ENCODE data around the gene DDX10. TPM values are rescaled to one million over a fixed set of nuclear protein-coding genes. Genes with fewer than 3 reads are reported as not detected.

DDX10 gene
- total RNA-seq, 1 donor from 2014 or later: 67.4 TPM

GRCh38 chr11:108790501-108791299, 125.8 kb downstream of the DDX10 start:
- TF ChIP-seq CTCF (IDR thresholded peaks at IDR 0.05; ENCODE audit: insufficient read depth, low read length, severe bottlenecking): no peak
- FAIRE-seq (no peak), DNase-seq (ENCODE audit: low read depth) (no peak)
- no peaks in the 10 kb centered on the region for H3K36me3 ChIP-seq (ENCODE audit: control insufficient read depth, insufficient read depth, low read length)
- H3K4me3 ChIP-seq (ENCODE audit: low read depth, low read length): no peak overlapping the region
- H3K27me3 ChIP-seq (ENCODE audit: control insufficient read depth, insufficient read depth, low read length): no peaks in the 10 kb centered on the region

GRCh38 chr11:108793138-108793537, 128.3 kb downstream of the DDX10 start:
- DNase-seq (ENCODE audit: low read depth) (no peak), FAIRE-seq (no peak)
- Histone ChIP-seq H3K36me3 (ENCODE audit: control insufficient read depth, insufficient read depth, low read length) (no peaks in the 10 kb centered on the region), H3K27me3 (ENCODE audit: control insufficient read depth, insufficient read depth, low read length) (no peaks in the 10 kb centered on the region), H3K4me3 (ENCODE audit: low read depth, low read length) (no peak overlapping the region)
- TF ChIP-seq CTCF (IDR thresholded peaks at IDR 0.05; ENCODE audit: insufficient read depth, low read length, severe bottlenecking): no peak

GRCh38 chr11:108793611-108794010, 128.7 kb downstream of the DDX10 start:
- DNase-seq (ENCODE audit: low read depth) (no peak), FAIRE-seq (no peak)
- Histone ChIP-seq H3K27me3 (ENCODE audit: control insufficient read depth, insufficient read depth, low read length) (no peaks in the 10 kb centered on the region), H3K4me3 (ENCODE audit: low read depth, low read length) (no peak overlapping the region), H3K36me3 (ENCODE audit: control insufficient read depth, insufficient read depth, low read length) (no peaks in the 10 kb centered on the region)
- no peak for TF ChIP-seq CTCF (IDR thresholded peaks at IDR 0.05; ENCODE audit: insufficient read depth, low read length, severe bottlenecking)

- Histone ChIP-seq H3K4me3 (ENCODE audit: low read depth, low read length) (no peak overlapping the region), H3K27me3 (ENCODE audit: control insufficient read depth, insufficient read depth, low read length) (no peaks in the 10 kb centered on the region), H3K36me3 (ENCODE audit: control insufficient read depth, insufficient read depth, low read length) (no peaks in the 10 kb centered on the region)
- DNase-seq (ENCODE audit: low read depth) (no peak), FAIRE-seq (no peak)
- no peak for TF ChIP-seq CTCF (IDR thresholded peaks at IDR 0.05; ENCODE audit: insufficient read depth, low read length, severe bottlenecking)
Observed at GRCh38 chr11:108796551-108796950, 131.7 kb downstream of the DDX10 start.

- Histone ChIP-seq H3K36me3 (ENCODE audit: control insufficient read depth, insufficient read depth, low read length) (no peaks in the 10 kb centered on the region), H3K27me3 (ENCODE audit: control insufficient read depth, insufficient read depth, low read length) (no peaks in the 10 kb centered on the region), H3K4me3 (ENCODE audit: low read depth, low read length) (no peak overlapping the region)
- no peak for TF ChIP-seq CTCF (IDR thresholded peaks at IDR 0.05; ENCODE audit: insufficient read depth, low read length, severe bottlenecking)
- FAIRE-seq (no peak), DNase-seq (ENCODE audit: low read depth) (no peak)
Observed at GRCh38 chr11:108797578-108798100, 132.8 kb downstream of the DDX10 start.

Measured in bronchial epithelial cell (primary cell).